Stimulated activated effector memory CD8-positive, alpha-beta T cell treated with anti-CD3 and anti-CD28 coated beads, Interleukin-12 subunit alpha, Interleukin-12 subunit beta, amount 100 ng/mL, for 72 hours (primary cell): ENCODE data around the gene BICC1.

Experiments used
- ATAC-seq: fragments of 150-1000 bp; cut with Tn5 transposase; 2 replicates; pipeline ENCODE4 v1.10.0; 2021
- DNase-seq, 2 donors: peaks; one replicate each; pipeline ENCODE4 v3.0.0; 2021 to 2022; ENCODE audit warnings: low spot score in 2 of 2
- H3K27ac Mint-ChIP-seq: one replicate; pipeline ENCODE4 v1.8.0; 2022; ENCODE audit warnings: mild to moderate bottlenecking, mixed read lengths
- H3K36me3 Mint-ChIP-seq: one replicate; pipeline ENCODE4 v1.8.0; 2022; ENCODE audit warnings: mild to moderate bottlenecking, mixed read lengths
- H3K4me1 Mint-ChIP-seq: one replicate; pipeline ENCODE4 v1.8.0; 2022; ENCODE audit warnings: mixed read lengths
- H3K4me3 Mint-ChIP-seq: one replicate; pipeline ENCODE4 v1.8.0; 2022; ENCODE audit warnings: mild to moderate bottlenecking, mixed read lengths
- H3K9me3 Mint-ChIP-seq: one replicate; pipeline ENCODE4 v1.8.0; 2022; ENCODE audit warnings: mixed read lengths

The BICC1 gene

DNA sequence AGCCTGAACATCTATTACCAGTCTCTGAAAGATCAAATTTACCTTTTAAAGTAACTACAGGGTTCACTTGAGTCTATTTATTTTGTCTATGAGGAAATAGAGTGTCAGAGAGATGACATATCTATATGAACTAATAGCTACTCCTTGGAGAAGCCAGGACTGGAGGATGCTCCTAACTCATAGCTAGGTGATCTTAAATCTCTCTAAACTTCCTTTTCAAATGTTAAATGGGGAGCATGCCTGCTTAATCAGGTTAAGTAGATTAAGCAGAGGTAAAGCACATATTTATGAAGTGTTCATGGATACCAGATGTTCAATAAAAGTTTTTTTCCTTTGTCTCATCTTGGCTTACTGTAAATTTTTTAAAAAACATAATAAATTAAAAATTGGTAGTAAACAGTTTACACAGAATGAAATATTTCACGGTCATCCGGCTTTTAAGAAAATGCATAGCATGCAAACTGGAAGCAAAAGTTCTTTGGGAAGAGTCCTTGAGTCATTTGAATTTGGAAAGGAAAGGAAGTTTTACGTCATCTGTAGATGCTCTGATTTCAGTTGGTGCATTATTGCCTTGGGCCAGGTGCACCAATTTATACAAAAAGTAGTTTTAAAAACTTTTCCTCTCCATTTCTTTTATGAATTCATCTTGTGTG, 155.1 kb downstream of the BICC1 start:
- Mint-ChIP-seq H3K4me1 (peaks cover 16% of the 10 kb centered on the region), H3K4me3 (no peak overlapping the region), H3K9me3 (peaks cover 11% of the 10 kb centered on the region), H3K27ac (no peak overlapping the region), H3K36me3 (no peaks in the 10 kb centered on the region)
- DNase-seq (no peak), ATAC-seq (no peak)

DNA sequence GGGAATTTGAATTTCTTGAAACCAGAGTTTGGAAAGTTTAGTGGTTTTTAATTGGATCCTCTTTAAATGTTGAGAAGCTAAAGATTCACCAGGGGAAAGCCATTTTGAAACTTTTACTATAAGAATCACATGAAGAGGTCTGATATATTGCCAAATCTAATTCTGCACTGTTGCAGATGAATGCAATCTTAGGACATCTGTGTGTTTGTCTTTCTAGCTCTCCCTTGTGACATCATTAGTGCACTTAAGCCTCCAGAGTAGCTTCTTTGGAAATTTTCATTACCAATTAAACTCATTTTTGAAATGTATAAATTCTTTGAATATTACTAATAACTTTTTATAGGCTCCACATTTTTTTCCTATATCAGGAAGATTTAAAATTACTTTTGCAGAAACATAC, 160.2 kb downstream of the BICC1 start:
- Mint-ChIP-seq H3K36me3 (no peaks in the 10 kb centered on the region), H3K9me3 (no peaks in the 10 kb centered on the region), H3K4me1 (no peaks in the 10 kb centered on the region), H3K4me3 (no peak overlapping the region), H3K27ac (no peak overlapping the region)
- ATAC-seq (no peak), DNase-seq (no peak)

DNA sequence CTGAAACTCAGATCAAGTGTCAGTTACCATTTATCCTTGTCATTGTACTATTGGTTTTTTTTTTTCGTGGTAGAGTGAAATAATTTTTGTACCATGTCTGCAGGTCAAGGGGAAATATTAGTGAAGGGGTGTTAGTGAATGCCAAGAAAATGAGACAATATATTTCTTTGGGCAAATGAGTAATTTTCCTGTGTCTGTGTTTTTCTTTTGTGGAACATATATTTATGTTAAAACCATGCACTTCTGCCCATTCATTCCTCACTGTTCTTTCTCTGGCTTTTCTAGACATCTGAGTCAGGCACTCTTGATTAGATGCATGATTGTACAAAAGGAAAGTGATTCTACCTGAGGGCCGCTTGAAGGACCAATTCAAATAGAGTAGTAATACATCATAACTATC, 161.6 kb downstream of the BICC1 start:
- DNase-seq = no peak
- H3K4me1 Mint-ChIP-seq = no peaks in the 10 kb centered on the region

DNA sequence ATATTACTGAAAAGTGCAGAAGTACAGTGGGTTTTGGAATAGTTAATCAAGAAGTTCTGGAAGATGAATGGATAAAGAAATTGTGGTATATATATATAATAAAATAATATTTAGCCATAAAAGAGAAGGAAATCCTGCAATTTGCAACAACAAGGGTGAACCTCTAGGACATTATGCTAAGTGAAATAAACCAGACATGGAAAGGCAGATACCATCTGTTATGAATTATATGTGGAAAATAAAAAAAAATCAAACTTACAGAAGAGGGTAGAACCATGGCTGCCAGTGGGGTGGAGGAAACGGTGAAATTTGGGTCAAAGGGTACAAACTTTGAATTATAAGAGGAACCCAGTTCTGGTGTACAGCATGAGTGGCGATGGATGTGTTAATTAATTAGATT, 162.6 kb downstream of the BICC1 start:
- no peaks in the 10 kb centered on the region for H3K9me3 Mint-ChIP-seq
- H3K4me1 Mint-ChIP-seq = no peaks in the 10 kb centered on the region
- ATAC-seq = no peak
- no peak overlapping the region for H3K27ac Mint-ChIP-seq
- H3K4me3 Mint-ChIP-seq = no peak overlapping the region
- no peak for DNase-seq
- no peaks in the 10 kb centered on the region for H3K36me3 Mint-ChIP-seq

More for the DNA sequence above, 161.6 kb downstream of the BICC1 start:
- Mint-ChIP-seq H3K27ac (no peak overlapping the region), H3K4me3 (no peak overlapping the region), H3K9me3 (no peaks in the 10 kb centered on the region), H3K36me3 (no peaks in the 10 kb centered on the region)
- ATAC-seq = no peak

DNA sequence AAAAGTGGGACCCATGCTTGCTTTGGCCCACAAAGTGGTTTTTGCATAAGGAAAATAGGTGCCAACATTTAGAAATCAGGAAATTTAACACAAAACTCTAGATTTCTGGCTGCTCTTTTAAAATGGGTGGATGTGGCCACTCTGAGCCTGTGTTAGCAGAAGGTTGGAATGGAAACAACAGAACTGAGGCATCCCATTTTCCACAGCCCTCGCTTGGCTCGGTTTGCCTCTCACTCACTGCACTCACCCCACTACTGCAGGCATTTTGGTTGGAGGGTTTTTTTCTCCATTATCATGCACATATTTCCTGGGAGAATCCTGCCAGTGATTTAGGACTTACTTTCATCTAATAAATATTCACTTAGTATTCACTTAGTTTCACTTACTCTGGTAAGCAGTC, 178.9 kb downstream of the BICC1 start:
- DNase-seq (no peak), ATAC-seq (no peak)
- H3K27ac Mint-ChIP-seq = no peak overlapping the region
- H3K4me3 Mint-ChIP-seq = no peak overlapping the region
- H3K36me3 Mint-ChIP-seq = no peaks in the 10 kb centered on the region
- no peaks in the 10 kb centered on the region for H3K4me1 Mint-ChIP-seq
- H3K9me3 Mint-ChIP-seq = peaks cover 4% of the 10 kb centered on the region

DNA sequence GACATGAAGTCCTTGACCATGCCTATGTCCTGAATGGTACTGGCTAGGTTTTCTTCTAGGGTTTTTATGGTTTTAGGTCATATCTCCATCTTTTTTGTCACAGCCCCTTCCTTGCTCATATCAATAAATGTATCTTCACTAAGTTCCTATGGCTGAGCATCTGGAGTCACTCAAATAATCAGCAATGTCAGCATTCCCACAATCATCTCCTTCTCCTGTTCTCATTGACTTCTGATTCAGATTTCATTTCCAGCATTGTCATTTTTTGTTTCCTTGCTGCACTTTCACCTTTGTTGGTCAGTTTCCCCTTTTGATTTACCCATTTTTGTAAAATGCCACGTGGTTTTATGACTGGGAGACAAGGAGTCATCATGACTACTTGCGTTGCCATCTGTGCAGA, 181.2 kb downstream of the BICC1 start:
- no peak overlapping the region for H3K4me3 Mint-ChIP-seq
- ATAC-seq (no peak), DNase-seq (no peak)
- no peak overlapping the region for H3K27ac Mint-ChIP-seq
- H3K4me1 Mint-ChIP-seq = no peaks in the 10 kb centered on the region
- H3K9me3 Mint-ChIP-seq = peaks cover 4% of the 10 kb centered on the region
- H3K36me3 Mint-ChIP-seq = no peaks in the 10 kb centered on the region

DNA sequence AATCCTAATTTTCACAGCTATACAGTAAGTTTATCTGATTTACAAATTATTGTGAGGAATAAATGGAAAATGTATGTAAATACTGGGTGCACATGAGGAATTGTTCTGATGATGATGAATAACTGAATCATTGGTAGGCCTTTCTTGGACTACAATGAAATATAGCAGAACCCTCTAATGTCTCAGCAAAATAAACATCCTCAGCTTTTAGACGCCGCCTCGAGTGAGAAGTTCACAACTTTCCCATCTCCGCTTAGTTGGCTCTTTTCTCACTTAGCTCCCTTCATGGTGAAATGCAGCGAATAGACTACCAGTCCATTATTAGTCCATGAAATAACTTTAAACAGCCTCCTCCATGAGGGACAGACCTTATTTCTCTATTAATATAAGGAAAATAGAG, 182.3 kb downstream of the BICC1 start:
- Mint-ChIP-seq H3K36me3 (no peaks in the 10 kb centered on the region), H3K27ac (no peak overlapping the region), H3K9me3 (peaks cover 4% of the 10 kb centered on the region), H3K4me1 (no peaks in the 10 kb centered on the region), H3K4me3 (no peak overlapping the region)
- DNase-seq (no peak), ATAC-seq (no peak)

DNA sequence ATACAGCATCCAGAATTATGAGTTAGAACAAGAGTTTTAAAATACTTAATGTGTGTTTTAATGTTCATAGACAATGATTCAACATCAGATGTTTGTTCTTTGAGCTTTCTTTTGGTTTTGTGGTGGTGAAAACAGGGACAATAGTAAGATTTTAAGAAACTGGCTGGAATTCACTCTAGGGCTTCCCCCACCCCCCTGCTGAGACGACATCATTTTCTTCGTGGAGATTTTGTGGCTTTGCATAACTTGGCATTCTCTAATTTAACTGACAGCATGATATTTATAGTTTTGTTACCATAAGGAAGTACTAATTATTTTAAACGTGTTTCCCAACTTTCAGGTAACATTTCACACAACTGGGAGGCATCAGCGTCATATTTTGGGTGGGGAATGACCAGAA, 184.1 kb downstream of the BICC1 start:
- Mint-ChIP-seq H3K4me3 (no peak overlapping the region), H3K27ac (no peak overlapping the region), H3K9me3 (peaks cover 4% of the 10 kb centered on the region), H3K36me3 (no peaks in the 10 kb centered on the region), H3K4me1 (no peaks in the 10 kb centered on the region)
- ATAC-seq (no peak), DNase-seq (no peak)

DNA sequence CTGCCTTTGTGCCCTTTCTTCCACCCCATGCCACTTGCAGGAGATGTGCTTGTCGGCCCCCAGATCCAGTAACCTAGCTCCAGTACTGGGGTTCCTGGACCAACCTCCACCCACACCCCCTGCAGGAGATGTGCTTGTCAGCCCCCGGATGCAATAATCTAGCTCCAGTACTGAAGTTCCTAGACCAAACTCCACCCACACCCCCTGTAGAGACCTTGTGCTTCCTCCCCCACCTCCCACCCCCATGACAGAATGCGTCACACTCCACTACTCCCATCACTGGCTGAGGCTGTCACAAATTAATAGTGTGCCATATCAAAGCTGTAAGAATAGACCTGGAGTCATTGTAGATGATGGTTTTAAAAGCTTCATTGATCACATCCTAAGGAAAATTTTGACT, 185.0 kb downstream of the BICC1 start:
- ATAC-seq (no peak), DNase-seq (no peak)

DNA sequence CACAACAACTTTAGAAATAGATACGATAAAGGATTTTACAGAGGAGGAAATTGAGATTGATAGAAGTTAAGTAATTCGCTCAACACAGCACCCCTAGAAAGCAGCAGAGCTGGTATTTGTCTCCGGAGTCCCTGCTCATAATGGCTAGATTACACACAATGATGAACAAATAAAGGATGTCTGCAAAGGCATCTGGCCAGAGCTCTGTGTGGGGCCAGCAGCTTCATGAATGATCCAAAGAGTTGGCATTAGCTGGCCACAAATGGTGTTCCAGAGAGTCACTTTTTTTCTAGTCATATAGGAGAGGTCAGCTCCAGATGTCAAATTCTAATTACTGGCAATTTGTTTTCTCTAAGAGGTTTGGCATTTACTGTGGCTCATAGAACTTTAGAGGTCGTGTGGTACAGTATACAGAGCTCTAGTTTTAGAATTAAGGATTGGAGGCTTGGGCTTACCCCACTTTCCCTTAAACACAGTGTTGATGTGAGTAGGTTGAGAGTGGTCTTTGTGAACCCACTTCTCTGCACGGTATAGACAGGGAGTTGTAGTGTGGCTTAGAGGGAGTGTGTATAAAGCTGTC, 186.2 kb downstream of the BICC1 start:
- Mint-ChIP-seq H3K4me1 (no peaks in the 10 kb centered on the region), H3K4me3 (no peak overlapping the region), H3K36me3 (no peaks in the 10 kb centered on the region), H3K27ac (no peak overlapping the region), H3K9me3 (no peaks in the 10 kb centered on the region)
- DNase-seq (no peak), ATAC-seq (no peak)

More for the DNA sequence above, 185.0 kb downstream of the BICC1 start:
- no peak overlapping the region for H3K27ac Mint-ChIP-seq
- no peak overlapping the region for H3K4me3 Mint-ChIP-seq
- no peaks in the 10 kb centered on the region for H3K36me3 Mint-ChIP-seq
- no peaks in the 10 kb centered on the region for H3K4me1 Mint-ChIP-seq
- no peaks in the 10 kb centered on the region for H3K9me3 Mint-ChIP-seq

DNA sequence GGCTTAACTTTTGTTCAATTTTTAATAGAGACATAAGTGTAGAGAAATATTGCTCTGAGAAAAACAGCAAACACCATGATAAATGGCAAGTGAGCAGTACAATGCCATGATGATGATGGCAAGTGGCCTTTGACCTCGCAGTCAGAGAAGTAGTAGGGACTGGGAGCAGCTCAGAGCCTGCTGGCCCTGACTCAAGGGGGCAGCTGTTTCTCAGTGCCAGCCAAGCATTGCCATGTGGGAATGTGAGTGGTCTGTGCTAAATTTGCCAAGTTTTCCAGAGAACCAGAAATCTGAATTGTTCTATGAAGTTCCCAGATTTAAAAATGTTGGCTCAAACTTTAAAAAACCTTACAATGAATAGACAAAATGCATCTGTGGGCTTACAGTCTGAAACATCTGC, 187.9 kb downstream of the BICC1 start:
- Mint-ChIP-seq H3K36me3 (no peaks in the 10 kb centered on the region), H3K27ac (no peak overlapping the region), H3K4me1 (no peaks in the 10 kb centered on the region), H3K9me3 (no peaks in the 10 kb centered on the region), H3K4me3 (no peak overlapping the region)
- DNase-seq (no peak), ATAC-seq (no peak)

DNA sequence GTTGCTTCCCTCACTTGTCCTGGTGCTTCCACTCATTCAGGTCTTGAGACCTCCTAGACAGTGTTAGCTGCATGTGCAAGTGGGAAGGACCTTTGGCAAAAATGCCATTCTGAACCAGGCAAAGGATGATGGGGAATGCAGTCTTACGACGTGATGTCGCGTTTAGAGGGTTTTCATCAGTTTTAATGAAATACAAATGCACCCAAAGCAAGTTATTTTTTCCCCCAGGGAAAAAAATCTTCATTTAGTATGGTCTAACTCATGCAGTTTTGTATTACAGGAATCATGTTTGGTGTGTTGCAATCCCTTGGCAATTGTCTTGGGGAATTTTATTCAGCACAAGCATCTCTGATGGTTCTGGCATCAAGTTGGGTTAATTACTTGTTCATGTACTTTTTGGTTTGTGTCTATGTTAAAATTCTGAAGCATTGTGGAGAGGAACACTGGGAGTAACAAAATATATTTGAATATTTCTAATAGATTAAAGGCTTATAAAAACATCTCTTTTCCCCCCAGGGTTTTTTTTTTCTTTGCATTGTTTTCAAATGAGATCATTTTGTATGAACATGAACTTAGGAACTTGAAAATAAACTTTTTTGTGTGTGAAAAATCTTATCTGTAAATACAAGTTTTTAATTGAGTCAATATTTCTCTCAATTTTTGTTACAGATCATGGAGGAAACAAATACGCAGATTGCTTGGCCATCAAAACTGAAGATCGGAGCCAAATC, 188.9 kb downstream of the BICC1 start:
- no peaks in the 10 kb centered on the region for H3K9me3 Mint-ChIP-seq
- H3K4me3 Mint-ChIP-seq = no peak overlapping the region
- ATAC-seq (no peak), DNase-seq (no peak)
- H3K27ac Mint-ChIP-seq = no peak overlapping the region
- no peaks in the 10 kb centered on the region for H3K36me3 Mint-ChIP-seq
- H3K4me1 Mint-ChIP-seq = no peaks in the 10 kb centered on the region

DNA sequence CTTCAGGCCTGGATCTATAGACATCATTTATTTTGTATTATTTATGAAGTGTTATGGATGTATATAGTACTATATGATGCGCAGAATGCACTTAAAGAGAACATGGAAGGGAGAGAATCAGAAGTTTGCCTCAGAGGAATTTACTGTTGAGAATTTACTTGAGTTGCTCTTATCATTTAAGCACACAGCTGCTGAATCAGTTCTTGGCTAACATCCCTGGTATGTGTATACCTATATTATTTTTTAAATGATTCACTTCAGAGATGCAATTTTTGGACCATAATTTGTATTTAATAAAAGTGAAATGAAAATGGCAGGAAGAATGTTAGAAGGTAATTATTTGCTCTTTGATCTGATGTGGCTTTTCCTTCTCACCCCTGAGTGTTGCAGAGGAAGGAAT, 191.6 kb downstream of the BICC1 start:
- Mint-ChIP-seq H3K9me3 (no peaks in the 10 kb centered on the region), H3K27ac (no peak overlapping the region), H3K4me3 (no peak overlapping the region), H3K36me3 (no peaks in the 10 kb centered on the region), H3K4me1 (no peaks in the 10 kb centered on the region)
- ATAC-seq (no peak), DNase-seq (no peak)

DNA sequence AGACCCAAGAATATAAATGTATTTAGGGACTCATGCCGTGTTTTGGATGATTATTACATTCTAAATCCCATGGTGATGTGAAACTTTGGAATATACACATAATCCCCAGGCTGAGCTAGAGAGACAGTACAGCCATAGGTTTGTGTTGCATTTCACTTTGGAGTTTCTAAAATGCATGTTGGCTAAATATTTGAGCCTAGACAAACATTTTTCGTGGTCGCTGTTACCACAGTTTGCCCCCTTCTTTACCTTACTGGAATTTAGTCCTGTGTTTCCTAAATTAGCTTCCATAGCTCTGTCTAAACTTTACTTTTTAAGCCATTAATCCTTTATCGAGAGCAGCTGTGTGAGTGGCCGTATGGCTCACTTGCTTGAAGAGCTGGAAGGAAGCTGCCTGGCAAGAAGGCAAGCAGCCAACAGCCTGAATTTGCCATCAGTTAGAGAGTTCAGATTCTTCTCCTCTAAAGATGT, 192.0 kb downstream of the BICC1 start:
- H3K9me3 Mint-ChIP-seq = no peaks in the 10 kb centered on the region
- H3K27ac Mint-ChIP-seq = no peak overlapping the region
- H3K4me3 Mint-ChIP-seq = no peak overlapping the region
- H3K4me1 Mint-ChIP-seq = no peaks in the 10 kb centered on the region
- no peaks in the 10 kb centered on the region for H3K36me3 Mint-ChIP-seq
- no peak for DNase-seq
- ATAC-seq = no peak

DNA sequence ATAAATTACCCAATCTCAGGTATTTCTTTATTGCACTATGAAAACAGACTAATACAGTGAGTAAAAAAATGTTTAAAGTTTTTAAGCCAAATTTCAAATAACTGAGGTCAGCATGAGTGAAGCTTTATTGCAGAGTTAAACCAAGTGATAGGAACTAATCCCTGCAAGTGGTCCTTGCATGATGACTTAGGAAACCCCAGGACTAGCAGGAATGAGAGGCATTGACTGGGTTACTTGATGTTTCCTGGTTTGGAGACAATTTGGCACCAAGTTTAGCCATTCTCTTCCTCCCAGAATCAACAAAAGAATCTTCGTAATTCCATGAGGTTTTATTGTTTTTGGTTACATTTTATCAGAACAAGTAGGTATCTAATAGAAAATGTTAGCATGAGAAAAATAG, 194.2 kb downstream of the BICC1 start:
- Mint-ChIP-seq H3K36me3 (no peaks in the 10 kb centered on the region), H3K4me1 (no peaks in the 10 kb centered on the region), H3K9me3 (no peaks in the 10 kb centered on the region), H3K27ac (no peak overlapping the region), H3K4me3 (no peak overlapping the region)
- ATAC-seq (no peak), DNase-seq (no peak)

DNA sequence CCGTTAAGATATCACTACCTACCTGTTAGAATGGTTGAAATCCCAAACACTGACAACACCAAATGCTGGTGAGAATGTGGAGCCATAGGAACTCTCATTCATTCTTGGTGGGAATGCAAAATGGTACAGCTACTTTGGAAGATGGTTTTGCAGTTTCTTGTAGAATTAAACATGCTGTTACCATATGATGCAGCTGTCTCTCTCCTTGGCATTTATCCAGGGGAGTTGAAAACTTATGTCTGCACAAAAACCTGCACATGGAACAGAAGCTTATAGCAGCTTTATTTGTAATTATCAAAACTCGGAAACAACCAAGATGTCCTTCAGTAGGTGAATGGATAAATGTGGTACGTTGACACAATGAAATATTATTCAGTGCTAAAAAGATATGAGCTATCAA, 199.5 kb downstream of the BICC1 start:
- Mint-ChIP-seq H3K27ac (no peak overlapping the region), H3K4me1 (no peaks in the 10 kb centered on the region), H3K9me3 (no peaks in the 10 kb centered on the region), H3K36me3 (no peaks in the 10 kb centered on the region), H3K4me3 (no peak overlapping the region)
- DNase-seq = no peak
- ATAC-seq = no peak
